ENCODE results near the gene TRAP1.

The TRAP1 gene

DNA sequence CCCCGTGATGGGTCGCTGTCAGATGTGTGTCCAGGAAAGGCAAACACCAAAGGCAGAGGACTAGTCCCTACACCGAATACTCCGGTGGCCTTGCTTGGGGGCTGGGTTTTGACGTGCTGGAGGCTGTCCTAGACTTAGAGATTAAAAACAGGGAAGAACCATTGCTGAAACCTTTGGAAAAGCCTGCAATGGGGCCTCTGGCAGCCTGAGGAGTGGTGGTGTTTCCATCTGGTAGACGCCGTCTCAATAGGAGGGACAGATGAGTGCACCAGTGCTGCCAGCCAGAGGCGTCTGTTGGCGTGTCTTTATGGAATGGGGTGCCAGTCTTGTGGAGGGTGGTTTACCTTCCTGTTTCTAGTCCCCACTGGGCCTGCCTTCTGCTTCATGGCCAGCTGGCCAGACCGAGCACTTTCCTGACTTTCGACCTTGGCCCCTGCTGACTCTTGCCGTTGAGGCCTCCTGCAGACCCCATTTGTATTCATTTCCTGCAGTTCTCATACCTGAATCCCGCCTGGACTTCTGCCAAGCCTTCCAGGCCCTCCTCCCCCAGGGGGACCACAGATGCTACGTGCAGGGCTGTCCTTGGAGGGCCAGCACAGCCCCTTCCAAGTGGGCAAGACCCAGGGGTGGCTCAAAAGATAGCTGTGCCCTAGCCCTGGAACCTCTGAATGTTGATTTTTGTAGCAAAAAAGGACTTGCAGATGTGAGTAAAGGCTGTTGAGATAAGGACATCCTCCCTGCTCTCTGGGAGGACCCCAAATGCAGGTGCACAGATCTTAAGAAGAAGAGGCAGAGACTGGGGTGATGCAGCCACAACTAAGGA, 64.7 kb downstream of the TRAP1 start:
- no peak for DNase-seq (ENCODE audit: insufficient read length, low spot score)
- no peak for FAIRE-seq

GRCh38 chr16:3651461-3652372, 65.6 kb downstream of the TRAP1 start:
- DNase-seq (ENCODE audit: insufficient read length, low spot score) (no peak), FAIRE-seq (no peak)

GRCh38 chr16:3650631-3651265, 66.6 kb downstream of the TRAP1 start:
- FAIRE-seq (no peak), DNase-seq (ENCODE audit: insufficient read length, low spot score) (no peak)

DNA sequence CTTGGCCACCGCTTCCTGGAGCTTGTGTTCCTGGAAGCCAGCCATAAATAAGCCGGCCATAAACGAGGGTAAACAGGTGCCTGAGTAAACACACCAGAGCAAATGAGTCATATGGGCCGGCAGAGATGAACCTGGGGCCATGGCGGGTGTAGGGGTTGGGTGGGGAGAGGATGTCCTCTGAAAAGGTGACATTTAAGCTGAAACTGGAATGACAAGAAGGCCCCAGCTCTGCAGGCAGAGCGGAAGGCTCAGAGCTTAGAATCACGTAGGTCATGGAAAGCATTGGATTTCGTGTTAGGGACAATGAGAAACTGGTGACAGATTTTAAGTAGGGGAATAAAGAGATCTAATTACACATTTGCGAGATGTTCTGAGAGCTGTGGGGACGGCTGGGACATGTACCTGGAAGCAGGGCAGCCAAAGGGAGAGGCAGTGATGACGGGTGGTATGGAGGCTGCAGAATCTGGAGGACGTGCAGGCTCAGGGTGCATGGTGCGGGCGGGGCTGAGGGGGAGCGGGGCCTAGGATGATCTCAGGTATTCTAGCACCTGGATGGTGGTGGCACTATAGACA, 70.9 kb downstream of the TRAP1 start:
- no peak for FAIRE-seq
- DNase-seq (ENCODE audit: insufficient read length, low spot score), result no peak

- DNase-seq (ENCODE audit: insufficient read length, low spot score), result no peak
- no peak for FAIRE-seq
These were observed 71.6 kb downstream of the TRAP1 start for GRCh38 chr16:3645504-3646347.

GRCh38 chr16:3645108-3645503, 72.2 kb downstream of the TRAP1 start:
- FAIRE-seq (no peak), DNase-seq (ENCODE audit: insufficient read length, low spot score) (no peak)

DNA sequence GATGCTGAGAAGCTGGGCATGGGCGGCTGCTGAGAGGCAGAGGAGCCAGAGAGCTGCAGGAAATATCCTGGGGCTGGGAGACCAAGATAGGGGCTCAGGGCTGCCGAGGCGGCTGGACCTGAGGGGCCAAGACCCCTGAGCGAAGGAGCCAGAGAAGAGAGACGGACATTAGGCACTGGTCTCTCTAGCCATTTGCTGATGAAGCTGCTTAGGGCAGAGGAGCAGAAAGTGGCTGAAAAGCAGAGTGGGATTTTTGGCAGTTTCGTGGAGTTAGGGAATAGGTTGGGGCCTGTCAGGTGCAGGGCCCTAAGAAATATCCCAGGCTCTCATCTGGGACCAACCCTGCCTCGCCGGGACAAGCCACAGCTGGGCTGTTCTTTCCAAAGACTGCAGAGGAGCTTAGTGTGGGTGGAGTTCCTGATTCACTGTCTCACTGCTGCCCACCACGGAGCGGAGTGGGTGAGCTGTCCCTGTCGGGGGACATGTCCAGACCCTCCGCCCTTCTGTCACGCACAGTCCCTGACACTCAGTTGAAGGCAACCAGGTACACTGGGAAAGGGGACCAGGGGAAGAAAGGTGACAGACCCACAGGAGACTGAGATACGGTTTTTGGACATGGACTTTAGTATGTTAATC, 74.1 kb downstream of the TRAP1 start:
- FAIRE-seq (no peak), DNase-seq (ENCODE audit: insufficient read length, low spot score) (no peak)

DNA sequence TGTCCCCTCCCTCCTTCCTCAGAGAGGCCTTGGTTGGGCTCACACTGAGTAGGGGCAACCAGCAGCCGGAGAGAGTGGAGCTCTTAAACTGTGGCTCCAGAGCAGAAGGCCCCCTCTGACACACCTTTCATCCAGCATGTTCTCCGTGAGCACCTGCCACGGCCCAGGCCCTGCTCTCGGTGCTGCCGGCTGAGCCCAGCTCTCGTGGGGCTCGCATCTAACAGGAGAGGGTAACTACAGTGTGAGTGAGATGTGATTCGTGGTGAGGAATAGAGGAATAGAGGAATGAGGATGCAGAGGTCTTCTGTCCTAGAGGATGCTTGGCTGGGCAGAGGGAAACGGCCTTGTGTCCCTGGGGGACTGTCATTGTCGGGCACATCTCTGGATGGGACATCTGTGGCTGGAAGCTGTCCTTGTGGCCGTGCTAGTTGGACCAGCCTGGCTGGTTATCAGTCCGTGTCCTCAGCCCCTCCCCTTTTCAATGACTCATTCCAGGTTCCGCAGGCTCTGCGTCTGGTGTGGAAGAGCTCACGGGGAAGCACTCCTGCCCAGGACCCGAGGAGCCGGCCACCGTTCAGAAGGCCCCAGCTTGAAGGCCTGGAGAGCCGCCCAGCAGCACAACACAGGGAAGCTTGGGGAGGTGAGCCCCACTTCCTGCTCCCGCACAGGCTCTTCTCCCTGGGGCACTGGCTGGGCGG, 74.8 kb downstream of the TRAP1 start:
- no peak for DNase-seq (ENCODE audit: insufficient read length, low spot score)
- FAIRE-seq, result no peak

- DNase-seq (ENCODE audit: insufficient read length, low spot score), result no peak
- no peak for FAIRE-seq
These were observed 75.4 kb downstream of the TRAP1 start for GRCh38 chr16:3641801-3642396.

GRCh38 chr16:3640632-3641501, 76.5 kb downstream of the TRAP1 start:
- DNase-seq (ENCODE audit: insufficient read length, low spot score), result no peak
- no peak for FAIRE-seq

DNA sequence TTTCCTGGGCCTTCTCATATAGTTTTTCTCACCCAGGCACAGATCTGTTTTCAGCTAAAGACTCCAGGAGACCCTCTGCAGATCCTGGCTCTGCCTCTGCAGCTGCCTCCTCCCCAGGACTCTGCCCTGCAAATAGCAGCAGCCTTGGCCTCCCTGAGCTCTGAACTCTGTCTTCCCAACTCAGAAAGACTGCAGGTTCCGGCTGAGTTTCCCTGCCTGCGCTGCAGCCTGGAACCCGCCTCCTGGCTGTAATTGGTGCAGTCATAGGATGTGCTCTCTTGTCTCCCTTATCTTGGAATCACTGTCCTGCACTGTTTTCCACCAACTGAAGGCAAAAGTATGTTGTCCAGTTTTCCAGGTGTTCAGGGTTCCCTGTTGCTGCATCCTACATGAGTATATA, 77.1 kb downstream of the TRAP1 start:
- DNase-seq (ENCODE audit: insufficient read length, low spot score) (no peak), FAIRE-seq (no peak)

GRCh38 chr16:3638916-3639644, 78.2 kb downstream of the TRAP1 start:
- DNase-seq (ENCODE audit: insufficient read length, low spot score) (no peak), FAIRE-seq (no peak)

DNA sequence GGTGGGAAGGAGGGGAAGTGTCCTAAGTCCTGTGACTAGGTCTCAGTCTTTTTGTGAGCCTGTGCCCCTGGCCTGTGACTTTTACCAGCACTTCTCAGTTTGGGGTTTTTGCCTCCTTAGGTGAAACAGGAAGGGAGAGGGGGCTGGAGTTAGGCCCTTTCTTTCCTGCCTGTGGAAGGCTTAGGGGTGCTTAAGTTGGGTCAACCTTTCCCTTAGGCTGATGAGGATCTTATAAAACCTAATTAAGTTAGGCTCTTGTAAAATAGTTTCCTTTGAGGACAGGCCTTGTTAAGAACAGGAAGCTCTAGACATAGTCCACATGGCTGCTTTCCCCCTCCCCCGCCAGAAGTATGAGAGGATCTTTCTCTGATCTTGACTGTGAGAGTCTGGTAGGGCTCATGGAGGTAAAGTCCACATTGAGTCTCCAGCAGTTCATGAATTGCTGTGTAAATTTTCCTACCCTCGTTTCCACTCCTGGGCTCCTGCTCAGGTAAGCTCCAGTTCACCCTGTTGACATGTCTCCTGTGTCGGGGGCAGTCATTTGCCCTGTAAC, 79.9 kb downstream of the TRAP1 start:
- FAIRE-seq, result no peak

GRCh38 chr16:3625911-3626732, 91.2 kb downstream of the TRAP1 start:
- FAIRE-seq (no peak), DNase-seq (ENCODE audit: insufficient read length, low spot score) (no peak)

More for the DNA sequence above, 79.9 kb downstream of the TRAP1 start:
- no peak for DNase-seq (ENCODE audit: insufficient read length, low spot score)

- DNase-seq (ENCODE audit: insufficient read length, low spot score), result no peak
- FAIRE-seq, result no peak
These were observed 92.0 kb downstream of the TRAP1 start for GRCh38 chr16:3625331-3625730.

- DNase-seq (ENCODE audit: insufficient read length, low spot score) (no peak), FAIRE-seq (no peak)
These were observed 93.7 kb downstream of the TRAP1 start for GRCh38 chr16:3623642-3624041.

All from HTR-8/SVneo (cell line).